ENCODE measurements around the gene COLGALT1.

Gene COLGALT1

GRCh38 chr19:17602217-17602616, 46.8 kb downstream of the COLGALT1 start:
- TF ChIP-seq SIN3A (IDR thresholded peaks at IDR 0.05; ENCODE audit: borderline replicate concordance, insufficient read depth, low read length) (no peak), TAF1 (IDR thresholded peaks at IDR 0.05; ENCODE audit: borderline replicate concordance, insufficient read depth, low read length) (no peak), REST (IDR thresholded peaks at IDR 0.05; ENCODE audit: insufficient read depth in 1 of 2, low read depth in 2 of 2, low read length in 2 of 2) (no peak), FOXP2 (optimal IDR thresholded peaks at IDR 0.05; ENCODE audit: borderline replicate concordance, extremely low read depth, extremely low read length, insufficient read depth) (no peak), POLR2AphosphoS5 (IDR thresholded peaks at IDR 0.05; ENCODE audit: low read depth, low read length) (no peak; the same call in 1 of the 2 replicates)

GRCh38 chr19:17602872-17603510, 47.5 kb downstream of the COLGALT1 start:
- TF ChIP-seq POLR2AphosphoS5 (IDR thresholded peaks at IDR 0.05; ENCODE audit: low read depth, low read length) = no peak
- TF ChIP-seq TAF1 (IDR thresholded peaks at IDR 0.05; ENCODE audit: borderline replicate concordance, insufficient read depth, low read length) = no peak
- no peak for TF ChIP-seq FOXP2 (optimal IDR thresholded peaks at IDR 0.05; ENCODE audit: borderline replicate concordance, extremely low read depth, extremely low read length, insufficient read depth)
- no peak for TF ChIP-seq SIN3A (IDR thresholded peaks at IDR 0.05; ENCODE audit: borderline replicate concordance, insufficient read depth, low read length)
- no peak for TF ChIP-seq REST (IDR thresholded peaks at IDR 0.05; ENCODE audit: insufficient read depth in 1 of 2, low read depth in 2 of 2, low read length in 2 of 2)

- TF ChIP-seq TAF1 (IDR thresholded peaks at IDR 0.05; ENCODE audit: borderline replicate concordance, insufficient read depth, low read length) = no peak
- no peak for TF ChIP-seq FOXP2 (optimal IDR thresholded peaks at IDR 0.05; ENCODE audit: borderline replicate concordance, extremely low read depth, extremely low read length, insufficient read depth)
- TF ChIP-seq SIN3A (IDR thresholded peaks at IDR 0.05; ENCODE audit: borderline replicate concordance, insufficient read depth, low read length) = no peak
- no peak for TF ChIP-seq POLR2AphosphoS5 (IDR thresholded peaks at IDR 0.05; ENCODE audit: low read depth, low read length)
- no peak for TF ChIP-seq REST (IDR thresholded peaks at IDR 0.05; ENCODE audit: insufficient read depth in 1 of 2, low read depth in 2 of 2, low read length in 2 of 2)
Observed at GRCh38 chr19:17604372-17605025, 49.0 kb downstream of the COLGALT1 start.

GRCh38 chr19:17605117-17605516, 49.7 kb downstream of the COLGALT1 start:
- TF ChIP-seq POLR2AphosphoS5 (IDR thresholded peaks at IDR 0.05; ENCODE audit: low read depth, low read length) = no peak
- no peak for TF ChIP-seq REST (IDR thresholded peaks at IDR 0.05; ENCODE audit: insufficient read depth in 1 of 2, low read depth in 2 of 2, low read length in 2 of 2)
- no peak for TF ChIP-seq FOXP2 (optimal IDR thresholded peaks at IDR 0.05; ENCODE audit: borderline replicate concordance, extremely low read depth, extremely low read length, insufficient read depth)
- no peak for TF ChIP-seq SIN3A (IDR thresholded peaks at IDR 0.05; ENCODE audit: borderline replicate concordance, insufficient read depth, low read length)
- no peak for TF ChIP-seq TAF1 (IDR thresholded peaks at IDR 0.05; ENCODE audit: borderline replicate concordance, insufficient read depth, low read length)

Data from PFSK-1 (cell line).